Activated CD8-positive, alpha-beta T cell treated with anti-CD3 and anti-CD28 coated beads, Interleukin-2, amount 10 ng/mL, durations not matched to agents 7 days and 5 days (primary cell): ENCODE measurements around the gene PDE6A. TPM values are rescaled to one million over a fixed set of nuclear protein-coding genes. Genes with fewer than 3 reads are reported as not detected.

Experiments used
- ATAC-seq: fragments of 150-1000 bp; cut with Tn5 transposase; one replicate; pipeline ENCODE4 v1.10.0; 2021; ENCODE audit warnings: moderate library complexity
- CTCF ChIA-PET: fragments of 350-600 bp; sonication (Branson Sonifier 250); formaldehyde crosslinking; loops from one replicate; lab custom pipeline; 2021; ENCODE audit warnings: antibody characterized with exemption; lab: Charles Lee
- POLR2A ChIA-PET: fragments of 350-600 bp; sonication (Branson Sonifier 250); formaldehyde crosslinking; loops from one replicate; lab custom pipeline; 2021; ENCODE audit warnings: antibody characterized with exemption; lab: Charles Lee
- DNase-seq: peaks from one replicate; pipeline ENCODE4 v3.0.0-alpha.2; 2020
- H3K27ac Mint-ChIP-seq: one replicate; pipeline ENCODE4 v1.8.0; 2021; ENCODE audit warnings: mild to moderate bottlenecking, mixed read lengths
- H3K27me3 Mint-ChIP-seq: one replicate; pipeline ENCODE4 v1.8.0; 2021; ENCODE audit warnings: low read depth, mixed read lengths
- H3K36me3 Mint-ChIP-seq: one replicate; pipeline ENCODE4 v1.8.0; 2021; ENCODE audit warnings: low read depth, mixed read lengths
- H3K4me1 Mint-ChIP-seq: one replicate; pipeline ENCODE4 v1.8.0; 2021; ENCODE audit warnings: low read depth, mixed read lengths
- H3K4me3 Mint-ChIP-seq: one replicate; pipeline ENCODE4 v1.8.0; 2021; ENCODE audit warnings: mild to moderate bottlenecking, mixed read lengths
- H3K9me3 Mint-ChIP-seq: one replicate; pipeline ENCODE4 v1.8.0; 2022; ENCODE audit warnings: mixed read lengths; ENCODE audit not compliant: insufficient read depth
- total RNA-seq, 2 experiments: library from RNA; stranded (reverse); gene quantifications; one replicate each; pipeline ENCODE4 v1.2.3, GENCODE V29; 2021

The PDE6A gene
- total RNA-seq, 2 experiments from 2014 or later: not detected

DNA sequence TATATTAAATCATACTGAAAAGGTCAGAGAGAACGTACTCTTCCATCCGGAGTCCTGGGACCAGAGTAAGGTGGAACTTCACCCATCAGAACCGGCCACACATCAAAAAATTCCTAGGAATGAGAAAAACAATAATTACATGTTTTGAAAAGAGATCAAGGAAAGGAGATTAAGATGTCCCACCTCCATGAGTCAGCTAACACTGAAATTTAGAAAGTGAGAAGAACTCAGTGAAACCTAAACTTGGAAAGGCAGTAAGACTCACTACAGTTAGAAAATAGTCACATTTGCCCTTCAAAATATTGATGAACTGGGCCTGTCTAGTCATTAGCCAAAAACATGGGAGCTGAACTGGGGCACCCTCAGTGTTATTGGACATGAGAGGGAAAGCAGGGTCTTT, 23.0 kb downstream of the PDE6A start:
- ChIA-PET CTCF (interaction anchor here (1.0 kb wide), 1 partner anchor 69 kb away, joined by 4 read pairs; no protein-coding TSS in a partner anchor), POLR2A (no interaction called here)
- ATAC-seq: no peak
- Mint-ChIP-seq H3K27me3 (peaks cover 9% of the 10 kb centered on the region), H3K9me3 (no peaks in the 10 kb centered on the region), H3K36me3 (no peaks in the 10 kb centered on the region), H3K4me3 (no peak overlapping the region), H3K4me1 (no peaks in the 10 kb centered on the region), H3K27ac (no peak overlapping the region)
- DNase-seq: no peak

DNA sequence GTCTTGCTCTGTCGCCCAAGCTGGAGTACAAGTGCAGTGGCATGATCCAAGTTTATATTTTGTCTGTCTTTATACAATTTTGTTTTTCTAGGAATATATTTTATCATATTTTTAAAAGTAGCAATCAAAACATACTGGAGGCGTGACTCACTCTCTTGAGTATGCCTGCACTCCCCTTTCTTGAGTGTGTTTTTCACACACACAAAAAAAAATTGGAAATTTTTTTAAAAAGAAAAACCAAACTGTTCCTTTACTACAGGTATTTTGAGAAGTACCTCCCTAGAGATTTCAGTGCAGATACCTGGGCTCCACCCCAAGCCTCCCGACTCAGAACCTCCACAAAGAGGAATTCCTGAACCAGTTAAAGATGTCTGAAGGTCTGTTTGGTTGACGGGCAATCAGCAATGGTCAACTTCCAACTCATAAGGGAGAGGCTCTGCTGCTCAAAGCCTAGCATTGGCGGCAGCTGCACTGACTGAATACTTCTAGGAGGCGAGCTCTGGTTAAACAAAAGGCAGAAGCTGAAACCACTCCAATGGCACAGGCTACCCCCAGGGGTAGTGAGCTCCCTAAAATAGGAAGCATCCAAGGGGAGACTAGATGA, 27.4 kb downstream of the PDE6A start:
- H3K27me3 Mint-ChIP-seq: peaks cover 19% of the 10 kb centered on the region
- DNase-seq: no peak
- ATAC-seq: no peak
- POLR2A ChIA-PET: interaction anchor here (0.6 kb wide), 1 partner anchor 420 kb away, joined by 3 read pairs; no protein-coding TSS in a partner anchor
- no peak overlapping the region for H3K27ac Mint-ChIP-seq
- no peaks in the 10 kb centered on the region for H3K36me3 Mint-ChIP-seq
- H3K9me3 Mint-ChIP-seq: no peaks in the 10 kb centered on the region
- H3K4me1 Mint-ChIP-seq: peaks cover 5% of the 10 kb centered on the region
- H3K4me3 Mint-ChIP-seq: no peak overlapping the region
- CTCF ChIA-PET: interaction anchor here (1.3 to 1.4 kb wide), 2 partner anchors 41 to 73 kb away, joined by 3 to 4 read pairs; no protein-coding TSS in a partner anchor

DNA sequence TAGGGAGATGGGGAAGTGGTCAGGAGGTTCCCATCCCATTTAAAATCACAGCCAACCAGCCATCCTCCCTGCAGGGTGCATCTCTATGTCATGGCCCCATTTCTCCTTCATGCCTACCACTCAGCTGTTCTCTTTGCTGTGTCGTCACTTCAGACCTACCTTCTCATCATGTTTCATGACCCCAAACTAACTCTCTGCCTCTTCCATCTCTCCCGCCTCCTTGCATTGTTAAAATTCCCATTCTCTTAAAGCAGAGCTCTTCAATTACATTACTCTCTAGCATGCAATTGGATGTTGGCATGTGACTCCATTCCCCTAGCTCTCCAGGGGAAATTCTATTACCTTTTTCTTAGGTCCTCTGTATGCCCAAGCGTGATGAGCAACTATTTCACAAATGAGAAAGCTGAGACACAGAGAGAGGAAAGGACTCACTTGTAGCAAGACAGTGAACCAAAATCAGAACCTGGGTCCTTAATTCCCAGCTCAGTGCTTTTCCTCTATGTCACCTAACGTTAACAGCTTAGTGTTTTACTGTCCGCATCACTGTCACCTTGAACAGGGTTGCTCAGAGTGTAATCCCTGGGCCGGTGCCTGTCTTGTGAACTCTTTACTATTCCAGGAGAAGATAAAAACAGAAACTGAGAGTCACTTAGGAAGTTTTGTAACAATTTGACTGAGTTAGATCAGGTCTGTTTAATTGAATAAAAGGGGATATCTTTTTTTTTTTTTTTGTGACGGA, 28.1 kb downstream of the PDE6A start:
- CTCF ChIA-PET: interaction anchor here (1.3 kb wide), 1 partner anchor 42 kb away, joined by 3 read pairs; no protein-coding TSS in a partner anchor
- H3K27me3 Mint-ChIP-seq: peaks cover 22% of the 10 kb centered on the region
- no peaks in the 10 kb centered on the region for H3K9me3 Mint-ChIP-seq
- H3K27ac Mint-ChIP-seq: no peak overlapping the region
- POLR2A ChIA-PET: interaction anchor here (0.5 to 0.6 kb wide), 2 partner anchors 68 to 420 kb away, joined by 3 to 4 read pairs; no protein-coding TSS in a partner anchor
- H3K36me3 Mint-ChIP-seq: no peaks in the 10 kb centered on the region
- H3K4me3 Mint-ChIP-seq: no peak overlapping the region
- ATAC-seq (no peak), DNase-seq (no peak)
- peaks cover 5% of the 10 kb centered on the region for H3K4me1 Mint-ChIP-seq

DNA sequence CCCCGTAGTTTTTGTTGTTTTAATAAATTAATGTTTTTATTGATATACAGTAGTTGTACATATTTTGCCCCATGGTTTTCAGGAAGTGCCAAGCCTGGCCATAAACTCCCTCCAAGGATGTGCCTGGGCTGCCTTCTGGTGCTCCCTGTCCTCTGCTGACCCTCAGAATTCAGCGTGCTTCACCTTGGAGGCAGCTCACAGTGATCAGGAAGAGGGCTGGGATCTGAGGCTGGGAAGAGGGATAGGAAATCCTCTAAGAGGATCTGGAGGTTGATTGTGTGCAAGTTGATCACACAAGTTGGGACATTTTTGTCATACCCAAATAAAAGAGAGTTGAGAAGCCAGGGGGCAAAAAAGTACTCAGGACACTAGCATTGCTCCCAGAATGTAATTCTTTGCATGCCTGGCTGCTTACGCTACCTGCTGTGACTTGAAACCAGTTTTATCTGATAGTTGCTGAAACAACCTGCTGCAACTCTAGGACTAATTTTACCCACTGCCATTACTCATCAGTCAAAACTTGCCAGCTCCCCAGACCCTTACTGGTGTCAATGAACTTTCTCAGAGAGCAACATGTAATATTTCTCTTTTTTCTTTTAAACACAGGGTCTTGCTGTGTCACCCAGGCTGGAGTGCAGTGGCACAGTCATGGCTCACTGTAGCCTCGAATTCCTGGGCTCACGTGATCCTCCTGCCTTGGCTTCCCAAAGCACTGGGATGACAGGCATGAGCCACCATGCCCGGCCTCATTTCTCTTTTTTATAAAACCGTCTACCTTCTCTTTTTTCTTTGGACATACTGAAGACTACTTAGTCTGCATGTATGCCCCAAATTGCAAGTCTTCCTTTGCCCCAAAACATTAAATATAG, 29.0 kb downstream of the PDE6A start:
- no peak for DNase-seq
- no peak for ATAC-seq
- no peaks in the 10 kb centered on the region for H3K9me3 Mint-ChIP-seq

DNA sequence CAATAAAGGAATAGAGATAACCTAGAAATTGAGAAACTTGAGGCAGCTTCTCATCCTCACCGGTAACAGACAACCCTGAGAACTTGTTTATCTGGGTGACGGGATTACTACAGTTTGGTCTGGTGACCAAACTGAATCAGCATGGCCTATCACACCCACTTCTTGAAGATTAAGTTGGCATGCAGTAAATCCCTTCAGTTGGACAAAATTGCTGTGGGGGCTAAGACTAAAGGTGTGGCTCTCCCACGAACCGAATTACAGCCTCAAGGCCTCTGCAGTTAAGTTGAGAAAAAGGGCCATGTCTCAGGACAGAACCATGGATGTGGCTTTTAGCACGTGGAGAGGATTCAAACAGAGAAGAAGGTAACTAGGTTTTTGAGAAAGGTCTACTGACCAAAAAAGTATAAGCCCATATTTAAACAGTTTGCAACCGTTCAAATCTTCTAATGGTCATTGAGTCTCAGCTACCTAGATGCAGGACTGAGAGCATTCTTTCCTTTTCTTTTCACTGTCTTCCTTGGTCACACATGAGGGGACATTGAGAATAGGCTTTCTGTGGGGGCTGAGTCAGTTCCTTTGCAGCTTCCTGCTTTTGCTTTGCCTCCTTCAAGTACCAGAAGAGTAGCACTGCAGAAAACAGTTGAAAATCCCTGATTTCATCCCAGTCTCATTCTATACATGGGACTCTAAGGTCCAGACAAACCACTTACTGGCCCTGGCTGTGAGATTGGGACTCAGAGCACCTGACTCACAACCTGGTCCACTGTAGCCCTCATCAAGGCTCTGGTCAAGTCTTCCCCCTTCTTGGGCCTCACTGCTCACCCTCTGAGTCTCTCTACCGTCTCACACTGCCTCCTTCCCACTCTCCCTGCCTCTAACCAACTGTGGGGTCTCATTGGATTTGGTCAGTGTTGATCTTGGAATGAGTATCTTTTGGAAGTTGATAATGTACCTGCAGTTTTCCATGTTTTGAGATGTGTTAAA, 30.9 kb downstream of the PDE6A start:
- Mint-ChIP-seq H3K9me3 (no peaks in the 10 kb centered on the region), H3K4me1 (peaks cover 5% of the 10 kb centered on the region), H3K4me3 (no peak overlapping the region), H3K27ac (no peak overlapping the region), H3K36me3 (no peaks in the 10 kb centered on the region), H3K27me3 (peaks cover 28% of the 10 kb centered on the region)
- ATAC-seq: no peak
- ChIA-PET POLR2A (interaction anchor here (0.7 kb wide), 1 partner anchor 343 kb away, joined by 3 read pairs; no protein-coding TSS in a partner anchor), CTCF (interaction anchor here (1.4 kb wide), 1 partner anchor 13 kb away, joined by 3 read pairs; no protein-coding TSS in a partner anchor)
- DNase-seq: no peak

More for the DNA sequence above, 29.0 kb downstream of the PDE6A start:
- Mint-ChIP-seq H3K27ac (no peak overlapping the region), H3K27me3 (peaks cover 23% of the 10 kb centered on the region), H3K36me3 (no peaks in the 10 kb centered on the region), H3K4me1 (peaks cover 5% of the 10 kb centered on the region), H3K4me3 (no peak overlapping the region)
- ChIA-PET CTCF (interaction anchor here (1.3 to 1.4 kb wide), 2 partner anchors 12 to 43 kb away, joined by 3 read pairs; no protein-coding TSS in a partner anchor), POLR2A (interaction anchor here (0.5 kb wide), 1 partner anchor 68 kb away, joined by 4 read pairs; no protein-coding TSS in a partner anchor)

DNA sequence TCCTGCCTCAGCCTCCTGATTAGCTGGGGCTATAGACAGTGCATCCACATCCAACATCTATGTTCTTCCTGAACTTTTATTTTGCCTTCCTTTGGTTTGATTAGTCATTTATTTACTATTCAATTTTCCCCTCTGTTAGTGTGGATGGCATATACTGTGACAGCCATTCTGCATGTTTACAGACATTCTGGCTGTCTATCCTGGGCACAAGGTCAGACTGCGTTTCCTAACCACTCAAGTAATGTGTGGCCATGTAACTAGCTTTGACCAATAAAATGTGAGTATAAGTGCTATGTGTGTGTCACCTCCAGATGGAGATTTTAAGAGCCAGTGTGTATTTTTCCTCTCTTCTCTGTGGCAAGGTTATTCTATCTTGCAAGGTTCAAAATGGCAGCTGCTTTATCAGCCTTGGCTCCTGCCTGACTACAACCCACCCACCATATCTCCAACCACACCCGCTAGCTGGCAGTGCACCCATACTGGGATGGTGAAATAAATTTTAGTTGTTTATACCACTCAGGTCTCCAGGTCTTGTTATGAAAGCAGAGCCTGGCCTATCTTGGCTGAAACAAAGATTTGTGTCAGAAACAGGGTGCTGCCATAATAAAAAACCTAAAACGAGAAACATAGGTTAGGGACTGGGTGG, 32.2 kb downstream of the PDE6A start:
- Mint-ChIP-seq H3K36me3 (no peaks in the 10 kb centered on the region), H3K27ac (no peak overlapping the region), H3K4me3 (no peak overlapping the region), H3K27me3 (peaks cover 27% of the 10 kb centered on the region), H3K4me1 (peaks cover 5% of the 10 kb centered on the region), H3K9me3 (no peaks in the 10 kb centered on the region)
- DNase-seq (no peak), ATAC-seq (no peak)
- POLR2A ChIA-PET: no interaction called here
- CTCF ChIA-PET: interaction anchor here (1.3 kb wide), 1 partner anchor 88 kb away, joined by 3 read pairs; the partner anchor contains the start of genes HMGXB3 and TIGD6

DNA sequence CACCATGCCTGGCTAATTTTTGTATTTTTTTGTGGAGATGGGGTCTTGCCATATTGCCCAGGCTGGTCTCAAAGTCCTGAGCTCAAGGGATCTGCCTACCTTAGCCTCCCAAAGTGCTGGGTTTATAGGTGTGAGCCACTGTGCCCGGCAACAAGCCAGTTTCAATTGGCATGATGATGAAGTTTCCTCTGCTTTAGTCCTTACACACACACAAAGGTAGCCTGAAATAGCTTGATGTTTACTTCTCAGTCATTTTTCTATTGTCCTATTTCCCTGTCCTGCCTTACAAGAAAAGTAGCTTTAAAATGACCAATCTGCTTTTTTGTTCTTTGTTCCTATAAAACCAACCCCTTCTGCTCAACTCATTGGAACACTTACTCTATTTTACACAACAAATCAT, 33.6 kb downstream of the PDE6A start:
- DNase-seq (no peak), ATAC-seq (no peak)
- ChIA-PET POLR2A (no interaction called here), CTCF (no interaction called here)
- Mint-ChIP-seq H3K4me1 (peaks cover 5% of the 10 kb centered on the region), H3K27ac (no peak overlapping the region), H3K36me3 (no peaks in the 10 kb centered on the region), H3K27me3 (peaks cover 33% of the 10 kb centered on the region), H3K4me3 (no peak overlapping the region), H3K9me3 (no peaks in the 10 kb centered on the region)

DNA sequence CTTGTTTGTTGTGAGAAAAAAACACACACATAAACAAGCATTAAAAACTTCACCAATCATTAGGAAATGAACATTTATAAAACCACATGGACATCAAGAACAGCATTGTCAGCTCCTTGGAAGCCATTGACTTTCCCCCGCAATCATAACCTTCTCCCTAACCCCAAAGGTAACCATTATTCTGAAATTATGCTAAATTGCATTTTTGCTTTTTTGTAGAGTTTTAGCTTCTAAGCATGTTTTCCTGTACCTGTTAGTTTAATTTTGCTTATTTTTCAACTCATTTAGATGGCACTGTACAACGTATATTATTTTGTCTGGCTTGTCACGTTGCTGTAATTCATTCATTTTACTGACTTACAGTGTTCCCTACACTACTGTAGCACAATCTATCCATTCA, 36.8 kb downstream of the PDE6A start:
- CTCF ChIA-PET: no interaction called here
- H3K27ac Mint-ChIP-seq: no peak overlapping the region
- peaks cover 5% of the 10 kb centered on the region for H3K4me1 Mint-ChIP-seq
- no peak for DNase-seq
- POLR2A ChIA-PET: no interaction called here
- H3K27me3 Mint-ChIP-seq: peaks cover 44% of the 10 kb centered on the region
- no peak for ATAC-seq
- no peaks in the 10 kb centered on the region for H3K36me3 Mint-ChIP-seq
- no peak overlapping the region for H3K4me3 Mint-ChIP-seq
- no peaks in the 10 kb centered on the region for H3K9me3 Mint-ChIP-seq

DNA sequence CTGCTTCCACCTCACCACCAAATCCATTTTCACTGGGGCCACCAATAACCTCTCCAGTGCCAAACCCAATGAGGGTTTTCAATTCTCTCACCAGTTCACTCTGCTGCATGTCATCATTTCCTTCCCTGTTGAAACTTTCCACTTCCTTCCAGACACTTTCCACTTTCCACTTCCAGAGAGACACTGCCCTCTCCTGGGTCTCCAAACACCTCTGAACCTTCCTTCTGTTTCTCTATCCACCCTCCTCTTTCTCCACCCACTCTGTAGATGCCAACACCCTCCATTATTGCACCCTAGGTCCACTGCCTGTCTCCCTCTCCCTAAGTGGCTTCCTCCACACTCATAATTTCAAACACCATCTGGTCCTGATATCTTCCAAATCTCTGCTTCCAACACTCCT, 39.6 kb downstream of the PDE6A start:
- Mint-ChIP-seq H3K27ac (no peak overlapping the region), H3K27me3 (peaks cover 35% of the 10 kb centered on the region), H3K4me1 (peaks cover 15% of the 10 kb centered on the region), H3K36me3 (no peaks in the 10 kb centered on the region), H3K4me3 (no peak overlapping the region), H3K9me3 (no peaks in the 10 kb centered on the region)
- ChIA-PET POLR2A (no interaction called here), CTCF (interaction anchor here (0.6 to 1.2 kb wide), 2 partner anchors 85 to 372 kb away, joined by 3 read pairs; no protein-coding TSS in a partner anchor)
- no peak for DNase-seq
- no peak for ATAC-seq

DNA sequence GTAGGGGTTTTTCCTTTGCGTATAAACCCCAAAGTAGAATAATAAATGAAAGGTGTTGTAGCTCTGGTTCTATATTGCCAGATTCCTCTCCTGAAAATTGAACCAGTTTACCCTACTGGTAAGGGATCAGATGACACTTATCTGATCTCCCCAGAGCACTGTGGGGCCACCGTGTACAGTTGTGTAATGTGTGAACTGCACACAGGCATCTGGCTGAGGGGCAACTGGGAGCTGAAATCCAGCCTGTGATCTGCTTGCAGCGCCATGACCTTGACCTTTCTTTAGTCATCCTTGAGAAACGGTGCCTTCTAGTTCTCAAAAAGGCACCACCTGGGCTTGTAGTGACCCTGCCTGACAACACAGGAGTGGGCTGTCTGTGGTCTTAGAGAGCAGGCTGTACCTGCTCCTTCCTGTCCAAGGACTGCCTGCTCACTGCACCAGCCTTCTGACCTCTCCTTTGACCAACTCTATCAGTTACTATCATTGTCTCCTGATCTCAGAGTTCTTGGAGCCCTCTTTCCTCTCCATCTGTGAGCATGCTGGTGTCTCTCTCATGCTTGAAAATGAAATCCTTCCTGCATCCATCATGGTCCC, 40.2 kb downstream of the PDE6A start:
- ChIA-PET CTCF (interaction anchor here (1.2 kb wide), 1 partner anchor 86 kb away, joined by 3 read pairs; no protein-coding TSS in a partner anchor), POLR2A (no interaction called here)
- Mint-ChIP-seq H3K36me3 (no peaks in the 10 kb centered on the region), H3K4me1 (peaks cover 15% of the 10 kb centered on the region), H3K27ac (no peak overlapping the region), H3K9me3 (no peaks in the 10 kb centered on the region), H3K4me3 (no peak overlapping the region), H3K27me3 (peaks cover 34% of the 10 kb centered on the region)
- no peak for DNase-seq
- ATAC-seq: no peak
